Uterus (tissue), 4 donors: Measurements from ENCODE around the gene ARAP3. TPM values are rescaled to one million over a fixed set of nuclear protein-coding genes. Genes with fewer than 3 reads are reported as not detected.

ENCODE experiments used
- DNase-seq, 2 donors: peaks; one replicate each; pipeline ENCODE4 v3.0.0-alpha.2; 2019 to 2020
- H3K27ac ChIP-seq, 2 donors: fragments of 200-600 bp; sonication (generic); 1 replicate in 1 of 2; 2 replicates in 1 of 2; pipeline ENCODE4 v1.5.1; 2016 to 2018
- H3K27me3 ChIP-seq, 2 donors: fragments of 200-600 bp; sonication (generic); one replicate each; pipeline ENCODE4 v1.5.1; 2018 to 2019; ENCODE audit warnings: control low read depth in 1 of 2
- H3K36me3 ChIP-seq, 2 donors: fragments of 200-600 bp; sonication (generic); one replicate each; pipeline ENCODE4 v1.5.1; 2019; ENCODE audit warnings: control low read depth in 1 of 2
- H3K4me1 ChIP-seq, 2 donors: fragments of 200-600 bp; sonication (generic); one replicate each; pipeline ENCODE4 v1.5.1; 2018 to 2019; ENCODE audit warnings: control low read depth in 1 of 2
- H3K4me3 ChIP-seq, 2 donors: fragments of 200-600 bp; sonication (generic); 1 replicate in 1 of 2; 2 replicates in 1 of 2; pipeline ENCODE4 v1.5.1; 2018 to 2019; ENCODE audit warnings: mild to moderate bottlenecking in 1 of 2
- H3K9me3 ChIP-seq, 2 donors: fragments of 200-600 bp; sonication (generic); one replicate each; pipeline ENCODE4 v1.5.1; 2019; ENCODE audit warnings: control low read depth in 1 of 2
- POLR2A ChIP-seq, 2 donors: fragments of 450-650 bp; IDR thresholded peaks; one replicate each; pipeline ENCODE4 v1.6.1; 2016; ENCODE audit warnings: antibody characterized with exemption in 2 of 2, mild to moderate bottlenecking in 1 of 2, moderate library complexity in 1 of 2
- intact Hi-C: fragments of 100-400 bp; cut with DNase I; formaldehyde crosslinking; loops from one replicate; pipeline ENCODE4 v1.15.1; 2023; ENCODE audit warnings: low total_unique reads
- total RNA-seq, 4 donors: library from RNA; depleted of rRNA in 3 of 4; stranded (reverse); fragments of >200 nt in 3 of 4; gene quantifications; one replicate each; pipeline versions ENCODE4 v1.1.0 to v1.2.4, GENCODE V29; 2014 to 2023
- TF ChIP-seq, protein P1 (sequence below), 4 experiments: fragments of 200-600 bp in 2 of 4; fragments of 450-650 bp in 2 of 4; sonication (generic) in 2 of 4; IDR thresholded peaks; one replicate each; pipeline ENCODE4 v1.5.1; 2016 to 2019; ENCODE audit warnings: antibody characterized with exemption in 4 of 4, mild to moderate bottlenecking in 2 of 4, moderate library complexity in 1 of 4
- donor health status: DM: yes; HTN: yes; CAD: no.

ARAP3 gene
- total RNA-seq, 4 donors from 2014 or later: 4.1 to 39.9 (median 12.5) TPM

DNA sequence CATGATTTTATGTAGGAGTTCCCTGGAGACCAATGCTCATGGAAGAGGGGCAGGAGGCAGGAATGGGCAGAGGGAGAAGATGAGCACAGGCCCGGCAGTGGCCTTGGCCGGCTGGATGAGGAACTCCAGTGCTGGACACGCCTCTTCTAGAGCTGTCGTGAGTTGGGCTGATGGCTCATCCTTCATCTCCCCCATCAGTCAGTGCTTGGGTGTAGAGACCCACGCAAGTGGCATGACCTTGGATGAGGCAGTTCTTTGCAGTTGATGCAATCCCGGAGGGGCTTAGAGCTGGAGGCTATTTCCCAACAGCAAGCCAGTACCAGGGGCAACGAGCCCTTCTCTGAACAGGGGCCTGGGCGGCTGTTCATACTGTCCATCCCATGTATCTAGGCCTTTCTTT, 25.5 kb upstream of the ARAP3 start:
- no peaks in the 10 kb centered on the region for H3K9me3 ChIP-seq
- H3K4me1 ChIP-seq: no peaks in the 10 kb centered on the region
- intact Hi-C loops: loop anchor here (10.0 kb wide), 1 partner anchor 107 kb away; no protein-coding TSS in a partner anchor
- H3K36me3 ChIP-seq: no peaks in the 10 kb centered on the region
- DNase-seq: no peak
- H3K27me3 ChIP-seq: no peaks in the 10 kb centered on the region
- no peak overlapping the region for H3K27ac ChIP-seq
- TF ChIP-seq, protein P1, sequence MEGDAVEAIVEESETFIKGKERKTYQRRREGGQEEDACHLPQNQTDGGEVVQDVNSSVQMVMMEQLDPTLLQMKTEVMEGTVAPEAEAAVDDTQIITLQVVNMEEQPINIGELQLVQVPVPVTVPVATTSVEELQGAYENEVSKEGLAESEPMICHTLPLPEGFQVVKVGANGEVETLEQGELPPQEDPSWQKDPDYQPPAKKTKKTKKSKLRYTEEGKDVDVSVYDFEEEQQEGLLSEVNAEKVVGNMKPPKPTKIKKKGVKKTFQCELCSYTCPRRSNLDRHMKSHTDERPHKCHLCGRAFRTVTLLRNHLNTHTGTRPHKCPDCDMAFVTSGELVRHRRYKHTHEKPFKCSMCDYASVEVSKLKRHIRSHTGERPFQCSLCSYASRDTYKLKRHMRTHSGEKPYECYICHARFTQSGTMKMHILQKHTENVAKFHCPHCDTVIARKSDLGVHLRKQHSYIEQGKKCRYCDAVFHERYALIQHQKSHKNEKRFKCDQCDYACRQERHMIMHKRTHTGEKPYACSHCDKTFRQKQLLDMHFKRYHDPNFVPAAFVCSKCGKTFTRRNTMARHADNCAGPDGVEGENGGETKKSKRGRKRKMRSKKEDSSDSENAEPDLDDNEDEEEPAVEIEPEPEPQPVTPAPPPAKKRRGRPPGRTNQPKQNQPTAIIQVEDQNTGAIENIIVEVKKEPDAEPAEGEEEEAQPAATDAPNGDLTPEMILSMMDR (IDR thresholded peaks at IDR 0.05): no peak
- no peak for TF ChIP-seq POLR2A (IDR thresholded peaks at IDR 0.05)
- H3K4me3 ChIP-seq: no peak overlapping the region

DNA sequence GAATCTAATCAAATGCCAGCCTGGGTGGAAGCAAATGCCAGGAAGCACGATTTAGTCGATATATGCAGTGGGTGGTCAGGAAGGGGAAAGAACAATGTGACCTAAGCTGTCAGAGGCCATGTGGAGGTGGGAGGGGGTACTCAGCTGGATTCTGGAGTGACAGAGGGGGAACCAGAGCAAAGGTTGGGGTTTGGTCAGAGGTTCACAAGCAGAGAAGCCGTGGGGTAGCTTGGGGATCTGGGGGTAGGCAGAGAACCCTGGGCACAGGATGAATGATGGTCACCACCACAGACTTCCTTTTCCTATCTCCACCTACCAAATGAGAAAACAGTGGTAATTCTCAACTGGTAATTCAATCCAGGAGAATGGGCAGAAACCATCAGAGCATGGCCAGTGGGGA, 24.1 kb upstream of the ARAP3 start:
- Histone ChIP-seq H3K9me3 (no peaks in the 10 kb centered on the region), H3K27ac (no peak overlapping the region), H3K4me1 (no peaks in the 10 kb centered on the region), H3K36me3 (no peaks in the 10 kb centered on the region), H3K27me3 (no peaks in the 10 kb centered on the region), H3K4me3 (no peak overlapping the region)
- DNase-seq: no peak
- intact Hi-C loops: loop anchor here (10.0 kb wide), 1 partner anchor 109 kb away; no protein-coding TSS in a partner anchor
- TF ChIP-seq, protein P1 (IDR thresholded peaks at IDR 0.05): no peak
- no peak for TF ChIP-seq POLR2A (IDR thresholded peaks at IDR 0.05)

GRCh38 chr5:141705469-141705868, 23.4 kb upstream of the ARAP3 start:
- no peak for DNase-seq
- Histone ChIP-seq H3K4me1 (no peaks in the 10 kb centered on the region), H3K9me3 (no peaks in the 10 kb centered on the region), H3K27ac (no peak overlapping the region), H3K36me3 (no peaks in the 10 kb centered on the region), H3K27me3 (no peaks in the 10 kb centered on the region), H3K4me3 (no peak overlapping the region)
- TF ChIP-seq, protein P1 (IDR thresholded peaks at IDR 0.05): no peak
- no peak for TF ChIP-seq POLR2A (IDR thresholded peaks at IDR 0.05)
- intact Hi-C loops: loop anchor here (10.0 kb wide), 1 partner anchor 109 kb away; no protein-coding TSS in a partner anchor

GRCh38 chr5:141704782-141705297, 22.8 kb upstream of the ARAP3 start:
- no peak for TF ChIP-seq POLR2A (IDR thresholded peaks at IDR 0.05)
- TF ChIP-seq, protein P1 (IDR thresholded peaks at IDR 0.05): no peak
- no peak overlapping the region for H3K4me3 ChIP-seq
- no peaks in the 10 kb centered on the region for H3K36me3 ChIP-seq
- H3K27ac ChIP-seq: no peak overlapping the region
- DNase-seq: no peak
- no peaks in the 10 kb centered on the region for H3K27me3 ChIP-seq
- intact Hi-C loops: loop anchor here (5.0 to 10.0 kb wide), 2 partner anchors 110 to 177 kb away; no protein-coding TSS in a partner anchor
- H3K9me3 ChIP-seq: no peaks in the 10 kb centered on the region
- no peaks in the 10 kb centered on the region for H3K4me1 ChIP-seq

DNA sequence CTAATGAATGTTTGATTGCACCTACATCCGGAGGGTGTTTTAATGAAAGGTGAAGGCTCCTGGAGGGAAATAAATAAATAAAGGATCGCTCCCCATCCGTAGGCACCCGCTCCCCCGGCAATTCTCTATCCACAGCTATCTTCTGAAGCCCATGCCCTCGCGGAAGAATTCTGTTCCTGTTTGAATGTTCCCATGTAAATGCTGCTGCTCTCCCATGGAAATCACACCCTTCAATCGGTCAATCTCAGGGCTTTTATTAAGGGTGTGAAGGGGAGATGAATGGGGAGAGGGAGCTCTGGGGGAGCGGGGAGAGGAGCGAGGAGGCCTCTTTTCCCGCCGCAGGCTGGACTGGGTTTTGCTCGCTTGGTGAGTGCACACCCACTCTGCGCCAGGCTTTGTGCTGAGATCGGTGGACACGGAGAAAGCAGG, 21.1 kb upstream of the ARAP3 start:
- intact Hi-C loops: loop anchor here (5.0 to 10.0 kb wide), 2 partner anchors 112 to 179 kb away; no protein-coding TSS in a partner anchor
- H3K36me3 ChIP-seq: no peaks in the 10 kb centered on the region
- H3K4me1 ChIP-seq: no peaks in the 10 kb centered on the region
- H3K4me3 ChIP-seq: peak overlapping the region in 1 of 2 donors; percentile 46
- no peak for TF ChIP-seq POLR2A (IDR thresholded peaks at IDR 0.05)
- TF ChIP-seq, protein P1 (IDR thresholded peaks at IDR 0.05): no peak
- no peak for DNase-seq
- no peaks in the 10 kb centered on the region for H3K27me3 ChIP-seq
- H3K9me3 ChIP-seq: no peaks in the 10 kb centered on the region
- no peak overlapping the region for H3K27ac ChIP-seq
